ENCODE data around the gene EMILIN1. TPM values are rescaled to one million over a fixed set of nuclear protein-coding genes. Genes with fewer than 3 reads are reported as not detected.

The EMILIN1 gene
- total RNA-seq, 2 experiments from 2014 or later, result 0.61 to 0.63 TPM

DNA sequence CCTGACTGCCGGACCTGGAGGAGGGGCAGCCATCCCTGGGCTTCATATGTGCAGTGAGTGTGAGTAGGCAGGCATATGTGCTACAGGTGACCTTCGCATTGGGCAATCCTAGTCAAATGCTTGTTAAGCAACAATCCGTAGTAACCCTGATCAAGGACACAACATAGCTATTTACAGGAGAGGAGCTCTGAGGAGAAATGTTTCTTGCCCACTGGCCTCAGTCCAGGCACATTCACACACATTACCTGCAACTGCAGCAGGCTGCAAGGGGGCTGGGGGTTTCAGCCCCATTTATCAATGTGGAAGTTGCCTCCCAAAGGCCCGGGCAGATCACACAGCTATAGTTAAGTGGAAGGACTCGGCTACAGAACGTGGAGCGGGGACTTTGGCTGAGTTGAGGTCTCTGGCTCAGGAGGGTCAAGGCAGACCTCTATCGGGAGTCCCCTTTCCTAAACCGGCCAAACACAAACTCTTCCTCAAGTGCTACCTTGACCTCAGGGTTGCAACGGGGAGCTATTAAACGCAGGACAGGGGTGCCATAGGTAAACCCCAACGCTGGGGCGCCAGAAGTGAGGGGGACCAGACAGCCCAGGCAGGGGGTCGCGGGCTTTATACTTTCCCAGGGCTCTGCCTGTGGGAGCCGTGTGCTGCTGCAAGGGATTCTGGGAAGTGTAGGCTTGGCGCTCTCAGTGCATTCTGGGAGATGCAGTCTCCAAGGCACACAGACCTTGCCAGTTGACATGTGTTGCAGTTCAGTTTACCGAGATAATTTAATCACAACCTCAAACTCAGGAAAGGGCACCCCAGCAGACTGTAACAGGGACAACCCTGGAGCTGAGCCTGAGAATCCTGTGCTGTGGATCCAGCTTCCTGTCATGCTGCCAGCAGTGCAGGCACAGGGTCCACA, 17.6 kb downstream of the EMILIN1 start:
- ATAC-seq (peak; percentile 94), DNase-seq (peak; percentile 65)
- ChIA-PET POLR2A (interaction anchor here (1.0 to 2.6 kb wide), 3 partner anchors 9 to 314 kb away, joined by 3 to 10 read pairs (median 4); partner anchors contain the start of genes KHK and PPM1G), CTCF (interaction anchor here (0.6 to 3.0 kb wide), 9 partner anchors 9 to 363 kb away, joined by 3 to 28 read pairs (median 6); partner anchors contain the start of genes KHK and TRIM54)
- Mint-ChIP-seq H3K4me1 (ENCODE audit: low read depth) (no peaks in the 10 kb centered on the region), H3K4me3 (peak overlapping the region; percentile 30), H3K9me3 (no peaks in the 10 kb centered on the region), H3K27me3 (no peaks in the 10 kb centered on the region), H3K36me3 (ENCODE audit: low read depth) (no peaks in the 10 kb centered on the region), H3K27ac (no peak overlapping the region)
- TF ChIP-seq CTCF (IDR thresholded peaks at IDR 0.05), result no peak
- intact Hi-C loops (cut with micrococcal nuclease), result loop anchor here (5.0 to 10.0 kb wide), 2 partner anchors 119 to 186 kb away; partner anchors contain the start of genes ATRAID, CAD, SLC5A6 and TRIM54

- no peak for ATAC-seq
- intact Hi-C loops (cut with micrococcal nuclease), result loop anchor here (5.0 to 10.0 kb wide), 2 partner anchors 118 to 185 kb away; partner anchors contain the start of genes ATRAID, CAD, SLC5A6 and TRIM54
- no peak overlapping the region for H3K4me3 Mint-ChIP-seq
Observed at GRCh38 chr2:27096748-27097297, 18.4 kb downstream of the EMILIN1 start.

DNA sequence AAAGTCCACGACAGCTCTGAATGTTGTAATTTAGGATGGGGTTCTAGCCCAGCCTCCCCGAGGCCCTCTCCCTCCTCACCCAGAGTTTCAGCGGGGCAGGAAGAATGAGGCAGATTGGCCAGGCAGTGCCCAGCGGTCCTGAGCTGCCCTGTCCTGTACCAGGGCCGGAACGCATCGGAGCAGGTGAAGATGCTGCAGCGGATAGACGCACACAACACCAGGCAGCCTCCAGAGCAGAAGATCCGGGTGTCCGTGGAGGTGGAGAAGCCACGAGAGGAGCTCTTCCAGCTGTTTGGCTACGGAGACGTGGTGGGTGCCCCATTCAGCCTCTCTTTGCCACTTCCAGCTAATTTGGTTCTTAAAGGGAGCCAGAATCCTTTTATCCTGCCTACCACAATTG, 18.9 kb downstream of the EMILIN1 start:
- POLR2A ChIA-PET, result interaction anchor here (1.4 to 2.6 kb wide), 2 partner anchors 11 to 27 kb away, joined by 3 to 10 read pairs; partner anchors contain the start of gene KHK
- ATAC-seq, result no peak
- no peak overlapping the region for H3K4me3 Mint-ChIP-seq
- no peak for TF ChIP-seq CTCF (IDR thresholded peaks at IDR 0.05)
- DNase-seq, result no peak
- intact Hi-C loops (cut with micrococcal nuclease), result loop anchor here (5.0 to 10.0 kb wide), 2 partner anchors 117 to 185 kb away; partner anchors contain the start of genes ATRAID, CAD, SLC5A6 and TRIM54
- no peaks in the 10 kb centered on the region for H3K9me3 Mint-ChIP-seq
- CTCF ChIA-PET, result interaction anchor here (1.1 to 3.0 kb wide), 12 partner anchors 10 to 251 kb away, joined by 3 to 28 read pairs (median 5); partner anchors contain the start of genes KHK and TRIM54
- no peaks in the 10 kb centered on the region for H3K4me1 Mint-ChIP-seq (ENCODE audit: low read depth)
- no peaks in the 10 kb centered on the region for H3K27me3 Mint-ChIP-seq
- no peaks in the 10 kb centered on the region for H3K36me3 Mint-ChIP-seq (ENCODE audit: low read depth)
- no peak overlapping the region for H3K27ac Mint-ChIP-seq

More at GRCh38 chr2:27096748-27097297, 18.4 kb downstream of the EMILIN1 start:
- CTCF ChIA-PET, result interaction anchor here (0.6 to 3.0 kb wide), 12 partner anchors 9 to 362 kb away, joined by 3 to 28 read pairs (median 5); partner anchors contain the start of genes KHK and TRIM54
- H3K36me3 Mint-ChIP-seq (ENCODE audit: low read depth), result no peaks in the 10 kb centered on the region
- no peak for TF ChIP-seq CTCF (IDR thresholded peaks at IDR 0.05)
- no peak for DNase-seq
- no peaks in the 10 kb centered on the region for H3K4me1 Mint-ChIP-seq (ENCODE audit: low read depth)
- H3K27ac Mint-ChIP-seq, result peak overlapping the region; percentile 15
- POLR2A ChIA-PET, result interaction anchor here (1.0 to 2.6 kb wide), 4 partner anchors 10 to 313 kb away, joined by 3 to 10 read pairs (median 4); partner anchors contain the start of genes KHK and PPM1G
- H3K27me3 Mint-ChIP-seq, result no peaks in the 10 kb centered on the region
- no peaks in the 10 kb centered on the region for H3K9me3 Mint-ChIP-seq

DNA sequence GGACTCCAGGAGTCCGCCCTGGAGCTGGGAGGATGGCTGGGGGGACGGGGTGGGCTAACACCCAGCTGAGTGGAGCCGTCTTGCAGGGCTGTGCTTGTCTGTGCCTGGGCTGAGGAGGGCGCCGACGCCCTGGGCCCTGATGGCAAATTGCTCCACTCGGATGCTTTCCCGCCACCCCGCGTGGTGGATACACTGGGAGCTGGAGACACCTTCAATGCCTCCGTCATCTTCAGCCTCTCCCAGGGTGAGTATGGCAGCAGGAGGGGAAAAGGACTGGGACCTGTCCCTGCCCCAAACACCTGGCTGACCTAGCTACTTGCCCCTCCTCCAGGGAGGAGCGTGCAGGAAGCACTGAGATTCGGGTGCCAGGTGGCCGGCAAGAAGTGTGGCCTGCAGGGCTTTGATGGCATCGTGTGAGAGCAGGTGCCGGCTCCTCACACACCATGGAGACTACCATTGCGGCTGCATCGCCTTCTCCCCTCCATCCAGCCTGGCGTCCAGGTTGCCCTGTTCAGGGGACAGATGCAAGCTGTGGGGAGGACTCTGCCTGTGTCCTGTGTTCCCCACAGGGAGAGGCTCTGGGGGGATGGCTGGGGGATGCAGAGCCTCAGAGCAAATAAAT, 21.0 kb downstream of the EMILIN1 start:
- DNase-seq (no peak), ATAC-seq (no peak)
- Mint-ChIP-seq H3K27ac (no peak overlapping the region), H3K27me3 (peaks cover 3% of the 10 kb centered on the region), H3K36me3 (ENCODE audit: low read depth) (no peaks in the 10 kb centered on the region), H3K4me3 (no peak overlapping the region), H3K4me1 (ENCODE audit: low read depth) (no peaks in the 10 kb centered on the region), H3K9me3 (no peaks in the 10 kb centered on the region)
- CTCF ChIA-PET, result interaction anchor here (0.6 to 3.2 kb wide), 12 partner anchors 10 to 203 kb away, joined by 3 to 21 read pairs (median 4); no protein-coding TSS in a partner anchor
- intact Hi-C loops (cut with micrococcal nuclease), result loop anchor here (5.0 to 10.0 kb wide), 2 partner anchors 115 to 183 kb away; partner anchors contain the start of genes ATRAID, CAD, SLC5A6 and TRIM54
- TF ChIP-seq CTCF (IDR thresholded peaks at IDR 0.05), result no peak
- POLR2A ChIA-PET, result interaction anchor here (1.1 to 1.6 kb wide), 2 partner anchors 18 to 49 kb away, joined by 3 to 6 read pairs; no protein-coding TSS in a partner anchor

Data from activated CD8-positive, alpha-beta T cell treated with anti-CD3 and anti-CD28 coated beads for 36 hours (primary cell).